Large intestine (tissue), 3 donors: Measurements from ENCODE around the gene BHMT2. TPM values are rescaled to one million over a fixed set of nuclear protein-coding genes. Genes with fewer than 3 reads are reported as not detected.

Source experiments
- DNase-seq, 2 donors: peaks; one replicate each; pipeline versions ENCODE4 v3.0.0 to v3.0.0-alpha.2; 2013
- H3K27ac ChIP-seq: one replicate; pipeline ENCODE4 v1.5.1; 2013; ENCODE audit warnings: low read length
- H3K27me3 ChIP-seq: 2 replicates; pipeline ENCODE4 v1.6.1; 2013; ENCODE audit warnings: low read length; ENCODE audit not compliant: control insufficient read depth, insufficient read depth
- H3K36me3 ChIP-seq: 2 replicates; pipeline ENCODE4 v1.6.1; 2013; ENCODE audit warnings: low read length; ENCODE audit not compliant: control insufficient read depth, insufficient read depth
- H3K4me1 ChIP-seq: one replicate; pipeline ENCODE4 v1.6.1; 2013; ENCODE audit warnings: low read length; ENCODE audit not compliant: control insufficient read depth, insufficient read depth
- H3K4me3 ChIP-seq: one replicate; pipeline ENCODE4 v1.5.1; 2013; ENCODE audit warnings: low read length
- H3K9me3 ChIP-seq: one replicate; pipeline ENCODE4 v1.6.1; 2013; ENCODE audit warnings: mild to moderate bottlenecking, low read depth, low read length, moderate library complexity; ENCODE audit not compliant: control insufficient read depth
- WGBS: methylation state at CpG from one replicate; pipeline ENCODE4 v1.1.5; 2013; ENCODE audit warnings: low lambda C conversion rate; ENCODE audit not compliant: insufficient coverage; 5-methylcytosine and 5-hydroxymethylcytosine counted together
- polyA plus RNA-seq: library from polyadenylated mRNA; unstranded; fragments of 120-200 nt; gene quantifications from one replicate; pipeline ENCODE4 v1.2.1, GENCODE V29; 2013

BHMT2 gene
- polyA plus RNA-seq, 1 donor = 2.8 TPM

DNA sequence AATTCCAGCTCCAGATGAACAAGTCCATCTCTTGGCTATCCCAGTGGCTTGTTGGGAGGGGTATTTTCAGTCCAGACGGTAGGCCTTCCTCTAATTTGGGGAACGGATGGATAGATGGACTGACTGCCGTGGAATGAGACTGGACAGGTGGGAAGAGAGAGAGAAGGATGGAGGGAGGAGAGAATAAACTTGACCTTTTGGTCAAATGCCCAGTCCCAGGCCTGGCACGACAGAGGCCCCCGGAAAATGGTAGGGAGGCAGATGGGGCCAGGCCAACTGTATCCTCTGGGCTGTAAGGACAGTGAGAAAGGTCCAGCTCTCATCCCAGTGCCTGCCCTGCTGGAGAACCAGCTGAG is 43.1 kb downstream of the BHMT2 start:
- no CpG with 5 or more reads among the region's 5 CpGs for WGBS
- peaks cover 31% of the 10 kb centered on the region for H3K27me3 ChIP-seq
- peaks cover 12% of the 10 kb centered on the region for H3K4me1 ChIP-seq
- no peaks in the 10 kb centered on the region for H3K36me3 ChIP-seq
- H3K9me3 ChIP-seq = peaks cover 9% of the 10 kb centered on the region
- no peak for DNase-seq
- no peak overlapping the region for H3K27ac ChIP-seq
- H3K4me3 ChIP-seq = no peak overlapping the region

- no peak for DNase-seq
- H3K36me3 ChIP-seq = no peaks in the 10 kb centered on the region
- no peak overlapping the region for H3K4me3 ChIP-seq
- no peak overlapping the region for H3K27ac ChIP-seq
- 100% methylated on average over 1 of the region's 4 CpGs for WGBS
- no peaks in the 10 kb centered on the region for H3K9me3 ChIP-seq
- peaks cover 2% of the 10 kb centered on the region for H3K27me3 ChIP-seq
- no peaks in the 10 kb centered on the region for H3K4me1 ChIP-seq
Measured at GRCh38 chr5:79119486-79119885, 49.9 kb downstream of the BHMT2 start.

DNA sequence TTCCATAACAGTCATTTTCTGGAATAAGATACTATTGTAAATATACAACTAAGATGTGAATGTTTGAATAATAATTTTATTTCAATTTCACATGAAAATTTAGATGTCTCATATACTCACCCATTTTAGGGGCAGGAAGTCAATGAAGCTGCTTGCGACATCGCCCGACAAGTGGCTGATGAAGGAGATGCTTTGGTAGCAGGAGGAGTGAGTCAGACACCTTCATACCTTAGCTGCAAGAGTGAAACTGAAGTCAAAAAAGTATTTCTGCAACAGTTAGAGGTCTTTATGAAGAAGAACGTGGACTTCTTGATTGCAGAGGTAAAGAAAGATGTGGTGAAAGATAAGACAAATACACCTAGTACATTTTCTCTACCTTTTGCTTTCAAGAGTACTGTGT is 50.7 kb downstream of the BHMT2 start:
- Histone ChIP-seq H3K9me3 (no peaks in the 10 kb centered on the region), H3K27ac (no peak overlapping the region), H3K4me3 (no peak overlapping the region), H3K27me3 (no peaks in the 10 kb centered on the region), H3K4me1 (no peaks in the 10 kb centered on the region), H3K36me3 (no peaks in the 10 kb centered on the region)
- 93% methylated on average over 3 of the region's 4 CpGs for WGBS
- DNase-seq = no peak

DNA sequence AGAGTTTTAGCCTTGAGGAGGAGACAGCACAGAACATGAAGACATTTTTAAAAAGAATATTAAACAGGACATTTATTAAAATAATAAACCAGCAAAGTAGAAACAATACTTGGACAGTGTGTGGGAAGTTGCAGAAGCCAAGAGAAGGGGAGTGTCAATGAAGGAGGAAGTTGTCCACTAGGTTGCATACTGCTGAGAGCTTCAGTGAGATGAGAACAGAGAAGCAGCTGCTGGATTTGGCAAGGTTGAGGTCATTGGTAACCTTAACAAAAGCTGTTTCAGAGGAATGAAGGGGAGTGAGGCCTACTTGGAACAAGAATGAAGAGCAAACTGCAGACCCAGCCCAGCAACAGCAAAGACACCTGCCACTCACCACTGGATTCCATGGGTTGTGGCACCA is 53.4 kb downstream of the BHMT2 start:
- no peak for DNase-seq
- H3K27ac ChIP-seq = no peak overlapping the region
- no peaks in the 10 kb centered on the region for H3K9me3 ChIP-seq
- no peaks in the 10 kb centered on the region for H3K4me1 ChIP-seq
- no peaks in the 10 kb centered on the region for H3K36me3 ChIP-seq
- no peaks in the 10 kb centered on the region for H3K27me3 ChIP-seq
- H3K4me3 ChIP-seq = no peak overlapping the region

- WGBS = no CpG with 5 or more reads among the region's 1 CpG
- Histone ChIP-seq H3K4me1 (no peaks in the 10 kb centered on the region), H3K36me3 (no peaks in the 10 kb centered on the region), H3K27ac (no peak overlapping the region), H3K9me3 (no peaks in the 10 kb centered on the region), H3K27me3 (no peaks in the 10 kb centered on the region), H3K4me3 (no peak overlapping the region)
- no peak for DNase-seq
Measured at GRCh38 chr5:79124607-79125006, 55.0 kb downstream of the BHMT2 start.

DNA sequence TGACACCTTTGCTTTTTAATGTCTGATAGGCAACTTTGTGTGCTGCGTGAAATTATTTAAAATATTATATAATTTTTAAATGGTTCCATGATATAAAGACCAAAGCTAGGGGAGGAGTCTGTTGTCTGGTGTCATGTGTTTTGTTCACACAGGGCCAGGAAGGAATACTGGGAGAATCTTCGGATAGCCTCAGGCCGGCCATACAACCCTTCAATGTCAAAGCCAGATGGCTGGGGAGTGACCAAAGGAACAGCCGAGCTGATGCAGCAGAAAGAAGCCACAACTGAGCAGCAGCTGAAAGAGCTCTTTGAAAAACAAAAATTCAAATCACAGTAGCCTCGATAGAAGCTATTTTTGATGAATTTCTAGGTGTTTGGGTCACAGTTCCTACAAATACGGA is 61.2 kb downstream of the BHMT2 start:
- no peak overlapping the region for H3K27ac ChIP-seq
- peaks cover 3% of the 10 kb centered on the region for H3K4me1 ChIP-seq
- H3K36me3 ChIP-seq = no peaks in the 10 kb centered on the region
- DNase-seq = no peak
- H3K4me3 ChIP-seq = no peak overlapping the region
- 65% methylated on average over 2 of the region's 6 CpGs for WGBS
- H3K9me3 ChIP-seq = no peaks in the 10 kb centered on the region
- no peaks in the 10 kb centered on the region for H3K27me3 ChIP-seq

GRCh38 chr5:79133121-79133656 is 63.6 kb downstream of the BHMT2 start:
- H3K36me3 ChIP-seq = no peaks in the 10 kb centered on the region
- peak overlapping the region; percentile 26 for H3K4me3 ChIP-seq
- H3K27ac ChIP-seq = peak overlapping the region; percentile 65
- peak in 1 of 2 donors; percentile 40 for DNase-seq
- H3K9me3 ChIP-seq = no peaks in the 10 kb centered on the region
- WGBS = 7% methylated on average over 2 of the region's 4 CpGs
- H3K27me3 ChIP-seq = no peaks in the 10 kb centered on the region
- H3K4me1 ChIP-seq = peaks cover 3% of the 10 kb centered on the region

DNA sequence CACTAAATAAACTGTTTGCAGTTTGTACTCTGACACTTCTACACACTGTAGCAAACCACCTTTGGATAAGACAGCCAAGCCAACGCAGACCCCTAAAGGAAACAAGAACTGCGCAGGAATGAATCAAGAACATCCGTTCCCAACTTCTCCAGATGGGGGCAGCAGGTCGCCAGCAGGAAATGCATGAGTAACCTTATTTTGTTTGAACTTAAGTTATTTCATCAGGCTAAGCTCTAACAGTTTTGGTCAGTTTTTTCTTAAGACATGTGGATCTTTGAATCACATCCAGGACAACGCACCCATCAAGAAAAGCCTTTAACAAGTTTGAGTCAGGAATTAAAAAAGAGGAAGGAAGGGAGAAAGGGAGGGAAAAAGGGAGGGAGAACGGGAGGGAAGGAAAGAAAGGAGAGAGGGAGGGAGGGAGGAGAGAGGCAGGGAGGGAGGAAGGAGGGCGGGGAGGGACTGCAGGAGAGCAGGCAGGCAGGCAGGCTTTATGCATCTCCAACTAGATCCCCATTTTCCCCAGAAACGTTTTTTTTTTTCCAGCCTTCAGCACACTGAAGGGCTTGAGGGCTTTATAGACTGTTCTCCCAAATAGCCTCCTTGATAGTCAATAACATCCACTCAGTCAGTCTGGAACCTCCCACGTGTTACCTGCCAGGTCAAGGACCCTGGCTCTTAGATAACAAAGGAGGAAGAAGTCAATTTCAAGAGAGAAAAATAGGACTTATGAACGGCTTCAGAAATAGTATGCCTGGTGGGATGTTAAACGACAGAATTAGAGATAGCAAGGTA is 64.3 kb downstream of the BHMT2 start:
- 0% methylated on average over 4 of the region's 11 CpGs for WGBS
- DNase-seq = peak; percentile 54 to 70
- Histone ChIP-seq H3K9me3 (no peaks in the 10 kb centered on the region), H3K4me3 (peak overlapping the region; percentile 26), H3K27ac (peak overlapping the region; percentile 65), H3K36me3 (no peaks in the 10 kb centered on the region), H3K27me3 (no peaks in the 10 kb centered on the region), H3K4me1 (peaks cover 3% of the 10 kb centered on the region)

DNA sequence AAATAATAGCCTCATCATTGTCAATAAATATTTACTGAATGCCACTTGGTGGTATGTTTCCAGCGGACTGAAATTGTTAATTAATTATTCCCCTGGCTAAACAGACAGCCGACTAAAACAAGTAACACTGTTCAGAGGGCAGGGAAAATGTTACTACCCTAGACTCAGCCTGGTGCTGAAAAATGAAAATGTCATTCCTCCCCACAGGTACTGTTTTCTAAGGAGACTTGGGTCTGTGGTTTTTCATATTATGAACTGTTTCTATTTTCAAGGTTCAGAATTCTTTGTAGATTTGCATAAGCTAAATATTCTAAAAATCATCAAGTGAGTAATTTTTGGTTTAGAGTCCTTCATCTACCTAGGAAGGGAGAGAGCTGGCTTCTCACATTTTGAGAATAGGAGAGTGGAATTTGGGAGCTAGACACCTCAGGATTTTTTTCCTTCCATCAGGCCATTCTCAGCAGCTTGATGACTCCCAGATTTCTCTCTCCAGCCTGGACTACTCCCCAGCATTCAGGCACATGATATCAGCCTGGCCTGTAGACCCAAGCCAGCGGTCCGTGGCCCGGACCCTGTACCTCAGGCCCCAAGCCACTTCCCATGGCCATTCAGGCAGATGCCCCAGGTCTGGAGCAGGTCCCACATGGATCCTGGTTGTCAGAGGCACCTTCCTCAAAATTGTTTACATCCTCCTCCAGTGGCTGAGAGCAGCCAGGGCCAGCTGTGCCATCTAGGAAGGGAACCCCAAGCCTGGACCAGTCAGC is 66.4 kb downstream of the BHMT2 start:
- H3K27ac ChIP-seq = no peak overlapping the region
- peaks cover 3% of the 10 kb centered on the region for H3K4me1 ChIP-seq
- no peaks in the 10 kb centered on the region for H3K36me3 ChIP-seq
- no CpG with 5 or more reads among the region's 5 CpGs for whole genome bisulfite sequencing
- H3K4me3 ChIP-seq = no peak overlapping the region
- H3K9me3 ChIP-seq = no peaks in the 10 kb centered on the region
- no peak for DNase-seq
- H3K27me3 ChIP-seq = no peaks in the 10 kb centered on the region

DNA sequence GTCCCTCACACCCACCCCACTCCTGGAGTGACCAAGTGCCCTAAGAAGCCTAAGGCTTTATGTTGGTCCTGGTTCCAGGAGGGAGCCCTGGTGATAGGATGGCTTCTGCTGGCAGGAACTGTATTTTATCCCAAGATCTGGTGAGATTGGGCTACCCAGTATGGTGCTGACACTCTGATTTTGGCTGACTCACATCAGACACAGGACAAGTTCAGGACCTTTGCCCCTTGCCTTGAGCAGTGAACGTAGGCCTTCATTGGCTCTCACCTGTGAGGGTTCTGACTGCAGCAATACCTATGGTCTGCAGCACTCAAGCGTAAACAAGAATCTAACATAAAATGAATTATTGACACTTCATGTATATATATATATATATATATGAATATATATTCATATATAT is 67.1 kb downstream of the BHMT2 start:
- no peaks in the 10 kb centered on the region for H3K9me3 ChIP-seq
- DNase-seq = no peak
- peaks cover 3% of the 10 kb centered on the region for H3K4me1 ChIP-seq
- no CpG with 5 or more reads among the region's 2 CpGs for WGBS
- H3K36me3 ChIP-seq = no peaks in the 10 kb centered on the region
- no peaks in the 10 kb centered on the region for H3K27me3 ChIP-seq
- no peak overlapping the region for H3K27ac ChIP-seq
- no peak overlapping the region for H3K4me3 ChIP-seq
